Globus pallidus (tissue), 1 donor: Measurements from ENCODE around the gene ITIH3.

Source experiments
- DNase-seq: peaks from one replicate; pipeline ENCODE4 v3.0.0-alpha.2; 2015; ENCODE audit warnings: low spot score

ITIH3 gene

DNA sequence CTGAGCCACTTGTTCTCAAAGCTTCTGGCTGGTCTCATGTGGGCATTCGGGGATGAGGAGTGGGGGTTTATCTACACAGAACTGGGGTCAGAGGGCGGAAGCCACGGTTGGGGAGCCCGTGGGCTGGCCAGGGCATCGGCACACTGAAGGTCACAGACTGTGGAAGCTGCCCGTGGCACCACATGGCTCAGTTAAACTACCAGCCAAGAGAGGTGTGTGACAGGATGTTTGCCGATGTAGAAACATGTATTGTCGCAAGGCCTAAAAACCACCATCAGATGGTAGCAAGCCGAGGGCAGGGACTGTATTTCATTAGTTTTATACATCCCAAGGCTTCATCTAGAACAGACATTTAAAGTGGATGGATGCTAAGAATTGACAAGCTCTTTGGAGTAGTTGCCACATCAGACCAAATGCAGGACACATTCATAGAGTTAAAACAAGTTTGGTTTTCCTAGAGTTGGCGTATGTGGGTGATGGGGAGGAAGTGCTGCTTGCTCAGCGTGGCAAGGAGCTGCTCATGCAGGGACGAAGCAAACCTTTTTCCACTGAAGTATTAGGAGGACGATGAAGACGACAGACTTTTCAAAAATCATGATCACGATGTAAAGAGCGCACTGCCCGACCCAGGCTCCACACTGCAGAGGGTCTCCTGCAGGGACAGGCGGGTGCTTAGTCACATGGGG, 49.8 kb downstream of the ITIH3 start:
- no peak for DNase-seq

DNA sequence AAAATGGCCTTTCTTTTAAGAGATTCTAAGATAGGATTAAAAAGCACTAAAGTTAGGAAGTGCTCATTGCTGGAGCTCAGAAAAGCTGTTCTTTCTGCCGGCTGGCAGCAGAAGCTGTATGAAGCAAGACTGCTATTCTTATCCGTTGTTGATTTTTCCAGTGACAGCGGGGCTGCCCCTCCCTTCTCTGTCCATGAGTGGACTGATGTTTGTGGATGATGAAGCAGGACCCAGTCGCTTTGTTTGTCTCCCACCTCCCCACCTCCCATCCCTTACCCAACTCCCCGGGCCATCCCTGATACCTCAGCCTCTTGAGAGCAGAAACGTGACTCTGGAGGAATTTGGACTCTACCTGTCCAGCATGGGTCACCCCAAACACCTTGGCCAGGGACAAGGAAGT, 50.6 kb downstream of the ITIH3 start:
- DNase-seq, result peak; percentile 60

DNA sequence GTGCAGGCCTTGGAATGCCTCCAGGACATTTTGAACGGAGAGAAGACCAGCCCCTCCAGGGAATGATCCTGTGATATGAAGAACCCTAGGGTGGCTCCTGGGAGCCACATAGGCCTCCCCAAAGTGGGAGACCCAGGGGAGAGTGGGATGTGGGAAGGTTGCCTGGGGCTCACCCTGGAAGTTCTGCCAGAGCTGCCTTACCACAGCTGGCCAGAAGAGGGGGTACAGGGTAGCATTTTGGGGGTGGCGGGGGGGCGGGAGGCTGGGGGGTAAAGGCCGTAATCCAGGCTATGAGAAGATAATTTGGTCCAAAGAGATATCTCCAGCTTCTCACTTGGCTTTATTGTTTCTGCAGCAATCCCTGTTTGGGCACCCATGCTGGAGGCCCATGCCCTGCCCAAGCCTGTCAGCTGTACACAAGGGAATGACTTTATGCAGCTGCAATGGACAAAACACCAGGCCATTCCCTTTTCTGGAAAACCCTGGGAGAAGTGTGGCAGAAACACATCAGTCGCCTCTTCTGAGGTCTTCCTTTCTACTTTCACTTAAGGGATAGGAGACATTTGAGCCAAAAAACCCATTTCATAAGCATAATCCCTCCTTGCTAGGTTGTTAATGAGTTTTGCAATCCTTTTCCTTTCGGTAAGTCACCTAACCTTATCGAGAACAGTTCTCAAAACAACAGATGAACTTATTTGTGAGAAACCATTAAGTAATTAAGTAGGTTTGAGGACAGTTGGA, 51.3 kb downstream of the ITIH3 start:
- peak; percentile 20 for DNase-seq

DNA sequence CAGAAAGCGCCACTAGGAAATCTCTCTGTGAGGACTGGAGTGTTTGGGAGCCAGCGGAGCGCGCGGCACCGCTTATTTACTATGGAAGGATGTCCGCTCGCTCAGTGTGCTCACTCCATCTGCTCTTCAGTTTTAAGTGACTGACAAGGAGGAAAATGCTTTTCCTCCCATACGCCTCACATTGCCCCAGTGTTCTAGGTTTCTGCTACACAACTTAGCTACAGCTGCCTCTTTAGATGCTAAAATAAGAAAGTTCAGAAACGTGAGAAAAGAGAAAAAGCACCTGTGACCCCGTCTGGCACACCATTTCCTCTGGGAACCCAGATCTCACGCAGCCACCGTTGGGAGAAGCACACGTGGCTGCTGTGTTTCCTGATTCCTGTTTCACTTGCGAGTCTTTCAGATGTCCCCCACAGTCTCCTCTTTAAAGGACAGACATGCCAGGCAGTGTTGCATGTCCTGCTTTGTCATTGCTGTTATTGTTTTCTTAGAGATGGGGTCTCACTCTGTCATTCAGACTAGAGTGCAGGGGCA, 51.9 kb downstream of the ITIH3 start:
- no peak for DNase-seq

DNA sequence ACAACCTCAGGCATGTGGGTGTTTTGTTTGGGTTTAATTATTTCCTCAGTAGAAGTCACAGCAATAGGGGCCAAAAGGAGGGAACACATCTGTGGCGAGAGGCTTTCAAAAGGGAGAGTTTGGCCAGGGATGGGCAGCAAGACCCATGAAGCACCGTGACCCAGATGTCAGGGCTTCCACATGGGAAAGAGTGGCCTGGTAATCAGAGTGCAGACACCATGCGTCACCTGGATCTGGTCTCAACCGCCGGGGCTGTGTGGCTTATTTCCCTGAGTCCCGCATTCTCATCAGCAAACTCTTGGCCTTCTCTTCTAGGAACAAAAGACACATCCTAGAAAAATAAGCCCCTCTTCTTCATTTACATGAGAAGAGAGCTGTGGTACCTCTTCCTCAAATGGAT, 52.6 kb downstream of the ITIH3 start:
- no peak for DNase-seq

DNA sequence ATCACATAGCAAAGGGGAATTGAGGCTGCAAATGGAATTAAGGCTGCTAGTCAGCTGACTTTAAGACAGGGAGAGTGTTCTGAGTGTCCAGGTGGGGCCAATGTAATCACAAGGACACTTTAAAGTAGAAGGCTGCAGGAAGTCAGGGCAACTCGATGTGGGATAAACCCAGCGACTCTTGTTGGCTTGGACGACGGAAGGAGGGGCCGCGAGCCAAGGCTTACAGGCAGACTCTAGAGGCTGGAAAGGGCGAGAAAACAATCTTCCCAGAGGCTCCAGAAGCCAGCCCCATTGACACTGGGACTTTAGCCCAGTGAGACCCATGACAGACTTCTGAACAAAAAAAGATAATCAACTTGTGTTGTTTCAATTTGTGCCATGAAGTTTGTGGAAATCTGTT, 53.1 kb downstream of the ITIH3 start:
- DNase-seq, result no peak

DNA sequence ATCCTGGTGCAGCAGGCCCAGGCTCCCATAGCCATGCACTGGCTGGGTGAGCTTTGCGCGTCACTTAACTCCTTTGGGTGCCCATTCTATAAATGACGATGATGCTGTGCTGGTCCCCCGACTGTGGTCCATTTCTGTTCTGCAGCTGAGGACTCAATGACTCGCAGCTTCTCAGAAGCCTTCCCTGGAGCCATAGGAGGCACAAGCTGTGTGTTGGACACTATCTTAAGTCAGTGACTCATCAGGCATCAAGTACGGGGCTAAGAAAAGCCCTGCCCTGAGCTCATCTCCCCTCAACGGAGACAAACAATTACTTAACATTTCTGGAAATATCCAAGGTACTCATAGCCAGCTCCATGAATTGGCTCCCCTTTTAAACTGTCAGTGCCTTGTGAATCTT, 54.0 kb downstream of the ITIH3 start:
- no peak for DNase-seq

DNA sequence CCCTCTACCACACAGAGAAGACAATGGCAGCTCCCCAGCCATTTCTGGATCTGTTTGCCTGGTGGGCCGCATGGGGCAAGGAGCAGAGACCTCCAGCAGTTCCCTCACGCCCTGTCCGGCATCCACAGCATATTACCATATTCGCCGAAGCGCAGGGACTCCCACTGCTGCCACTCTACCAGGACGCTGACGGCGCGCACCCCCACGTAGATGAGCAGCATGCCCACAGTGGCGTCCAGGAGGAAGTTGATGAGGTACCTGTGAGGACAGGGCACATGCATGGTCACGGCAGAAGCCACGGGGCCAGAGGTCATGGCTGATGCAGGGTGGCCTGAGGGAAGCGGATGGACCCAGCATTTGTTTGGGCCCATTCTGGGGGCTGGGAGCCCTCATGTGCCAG, 55.1 kb downstream of the ITIH3 start:
- DNase-seq, result no peak

DNA sequence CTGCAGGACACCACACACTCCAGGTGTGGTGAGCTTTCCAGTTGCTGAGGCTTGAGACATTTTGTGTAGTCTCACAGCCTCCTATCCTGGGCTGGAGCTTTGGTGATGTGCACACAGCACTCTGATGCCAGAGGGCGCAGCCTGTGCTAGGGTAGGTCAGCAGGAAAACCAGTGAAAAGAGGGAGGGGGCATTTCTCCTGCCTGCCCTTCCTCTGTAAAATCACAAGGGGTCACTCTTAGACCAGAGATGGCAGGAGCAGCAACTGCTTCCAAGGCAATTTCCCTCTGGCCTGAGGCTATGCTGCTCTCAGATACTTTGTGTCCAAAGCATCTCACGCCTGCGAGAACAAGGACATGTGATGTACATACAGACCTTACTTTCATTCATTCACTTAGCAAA, 56.8 kb downstream of the ITIH3 start:
- DNase-seq, result peak; percentile 31

DNA sequence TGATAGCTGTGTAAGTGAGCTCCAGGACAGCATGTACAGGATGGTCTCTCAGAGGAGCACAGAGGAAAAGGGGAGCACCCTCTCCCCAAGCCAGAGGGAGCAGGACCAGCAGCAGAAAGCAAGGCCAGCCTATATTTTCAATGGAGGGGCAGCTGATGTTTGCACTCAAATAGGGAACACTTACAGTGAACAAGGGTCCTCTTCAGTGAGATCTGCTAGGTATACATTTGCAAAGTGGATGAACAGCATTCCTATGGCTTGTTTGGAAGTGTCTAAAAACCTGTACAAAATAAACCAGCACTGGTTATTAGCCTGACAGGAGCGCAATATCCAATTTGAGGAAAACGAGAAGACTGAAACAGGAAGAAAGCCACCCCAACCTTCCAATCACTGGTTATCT, 57.8 kb downstream of the ITIH3 start:
- no peak for DNase-seq

DNA sequence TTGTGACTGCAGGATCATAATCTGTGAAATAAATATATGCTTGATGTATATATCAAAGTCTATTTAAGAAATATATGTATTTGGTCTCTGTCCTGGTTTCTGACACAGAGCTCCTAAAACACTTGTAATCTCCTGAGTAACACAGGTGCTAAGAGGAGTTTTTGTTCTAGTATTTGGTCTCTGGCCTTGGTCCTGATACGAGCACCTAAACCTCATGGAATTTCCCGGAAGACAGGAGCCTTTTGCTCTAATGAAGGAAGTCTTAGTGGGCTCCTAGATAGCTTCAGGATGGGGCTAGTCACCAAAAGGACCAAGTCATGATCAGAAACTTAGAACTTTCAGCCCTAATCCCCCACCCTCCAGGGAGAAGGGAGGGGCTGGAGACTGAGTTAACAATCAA, 59.4 kb downstream of the ITIH3 start:
- no peak for DNase-seq

DNA sequence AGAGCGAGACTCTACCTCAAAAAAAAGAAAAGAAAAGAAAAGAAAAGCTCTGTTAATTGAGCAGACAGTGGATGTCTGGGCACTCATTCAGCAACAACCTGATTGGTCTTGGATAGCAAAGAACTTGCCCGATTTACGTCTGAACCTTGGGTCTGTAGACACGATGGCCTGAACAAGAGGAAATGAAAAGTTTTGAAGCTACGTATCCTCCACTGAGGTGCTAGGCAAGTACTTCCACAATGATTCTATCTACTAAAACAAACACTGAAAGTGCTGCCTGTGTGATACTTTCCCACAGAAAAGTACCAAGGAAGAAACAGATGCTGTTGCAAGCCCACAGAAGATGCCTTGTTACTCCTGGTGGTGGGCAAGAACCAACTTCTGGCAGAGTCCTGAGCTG, 62.1 kb downstream of the ITIH3 start:
- no peak for DNase-seq

DNA sequence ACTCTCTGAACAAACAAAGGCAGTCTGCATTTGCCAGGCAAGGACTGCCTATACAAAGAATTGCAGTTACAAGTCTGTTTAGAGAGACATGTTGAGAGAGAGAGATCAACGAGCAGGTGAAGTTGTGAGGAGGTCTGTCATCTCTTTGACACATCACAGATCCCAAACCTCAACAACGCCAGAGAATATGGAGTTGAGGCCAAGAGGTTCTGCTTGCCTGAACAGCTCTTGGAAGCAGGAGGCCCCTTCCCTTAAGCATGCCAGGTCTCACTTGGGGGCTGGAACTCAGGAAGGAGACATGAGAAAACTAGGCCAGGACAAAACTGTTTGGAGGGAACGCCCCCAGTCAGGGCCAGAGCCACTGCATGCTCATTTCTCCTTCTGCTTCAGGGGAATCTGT, 62.5 kb downstream of the ITIH3 start:
- DNase-seq, result no peak

DNA sequence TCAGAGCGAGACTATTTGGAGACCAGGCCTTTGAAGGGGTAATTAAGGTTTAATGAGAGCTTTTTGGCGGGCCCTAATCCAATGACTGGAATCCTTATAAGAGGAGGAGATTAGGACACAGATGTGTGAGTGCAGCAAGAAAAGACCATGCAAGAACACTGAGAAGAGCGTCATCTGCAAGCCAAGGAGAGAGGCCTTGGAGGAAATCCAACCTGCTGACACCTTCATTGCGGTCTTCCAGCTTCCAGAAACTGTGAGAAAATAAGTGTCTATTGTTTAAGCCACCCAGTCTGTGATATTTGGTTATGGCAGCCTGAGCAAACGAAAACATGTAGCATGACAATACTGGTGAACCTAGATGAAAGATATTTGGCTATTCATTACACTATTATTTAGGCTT, 63.3 kb downstream of the ITIH3 start:
- no peak for DNase-seq
